NT2/D1 (cell line): ENCODE data around the gene TMEM14B.

Source experiments
- YY1 ChIP-seq: IDR thresholded peaks from 2 replicates; pipeline ENCODE4 v1.6.1; 2011; ENCODE audit not compliant: insufficient read length, insufficient read depth
- ZNF274 ChIP-seq: IDR thresholded peaks from 2 replicates; pipeline ENCODE4 v1.6.1; 2011; ENCODE audit warnings: mild to moderate bottlenecking, low read depth, low read length

DNA sequence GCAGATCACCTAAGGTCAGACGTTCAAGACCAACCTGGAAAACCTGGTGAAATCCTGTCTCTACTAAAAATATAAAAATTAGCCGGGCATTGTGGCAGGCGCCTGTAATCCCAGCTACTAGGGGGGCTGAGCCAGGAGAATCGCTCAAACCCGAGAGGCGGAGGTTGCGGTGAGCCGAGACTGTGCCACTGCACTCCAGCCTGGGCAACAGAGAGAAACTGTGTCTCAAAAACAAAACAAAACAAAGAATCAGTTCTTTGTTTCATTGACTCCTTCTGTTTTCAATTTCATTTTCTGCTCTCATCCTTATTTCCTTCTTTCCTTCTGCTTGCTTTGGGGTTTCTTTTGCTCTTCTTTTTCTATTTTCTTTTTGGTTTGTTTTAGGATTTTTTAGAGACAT lies 33.6 kb upstream of the TMEM14B start:
- TF ChIP-seq YY1 (no peak), ZNF274 (no peak)
